H9 (cell line): Measurements from ENCODE around the gene RALGDS. TPM values are rescaled to one million over a fixed set of nuclear protein-coding genes. Genes with fewer than 3 reads are reported as not detected.
A peak's percentile ranks its signal among the peaks of the same experiment; 100 is the strongest.

Experiments
- DNase-seq: peaks from one replicate; pipeline ENCODE4 v3.0.0-alpha.2; 2017
- H2AFZ ChIP-seq: one replicate; pipeline ENCODE4 v1.6.1; 2013; ENCODE audit warnings: mild to moderate bottlenecking, low read length, control low read depth, moderate library complexity
- H2AK5ac ChIP-seq: 2 replicates; pipeline ENCODE4 v1.6.1; 2013; ENCODE audit warnings: low read length, control low read depth, mixed read lengths; ENCODE audit not compliant: insufficient read length
- H2BK120ac ChIP-seq: one replicate; pipeline ENCODE4 v1.6.1; 2013; ENCODE audit warnings: low read depth, mild to moderate bottlenecking, low read length, control low read depth, inconsistent platforms; ENCODE audit not compliant: poor library complexity, severe bottlenecking
- H2BK12ac ChIP-seq: 2 replicates; pipeline ENCODE4 v1.6.1; 2013; ENCODE audit warnings: low read length, control low read depth, mixed read lengths, low read depth; ENCODE audit not compliant: insufficient read length
- H2BK15ac ChIP-seq: 2 replicates; pipeline ENCODE4 v1.6.1; 2013; ENCODE audit warnings: low read depth, low read length, control low read depth
- H2BK20ac ChIP-seq: one replicate; pipeline ENCODE4 v1.6.1; 2013; ENCODE audit warnings: low read depth, mild to moderate bottlenecking, low read length, control low read depth, inconsistent platforms; ENCODE audit not compliant: poor library complexity, severe bottlenecking
- H2BK5ac ChIP-seq: 2 replicates; pipeline ENCODE4 v1.6.1; 2013; ENCODE audit warnings: low read length, control low read depth, mixed read lengths; ENCODE audit not compliant: insufficient read length
- H3K14ac ChIP-seq: 2 replicates; pipeline ENCODE4 v1.6.1; 2013; ENCODE audit warnings: low read length, control low read depth; ENCODE audit not compliant: insufficient read depth
- H3K18ac ChIP-seq: 2 replicates; pipeline ENCODE4 v1.6.1; 2013; ENCODE audit warnings: low read depth, mild to moderate bottlenecking, mixed read lengths, low read length, control low read depth; ENCODE audit not compliant: insufficient read length
- H3K23ac ChIP-seq: 2 replicates; pipeline ENCODE4 v1.6.1; 2013; ENCODE audit warnings: low read length, control low read depth, mixed read lengths, low read depth; ENCODE audit not compliant: insufficient read length
- H3K23me2 ChIP-seq: 2 replicates; pipeline ENCODE4 v1.6.1; 2013; ENCODE audit warnings: low read depth, mild to moderate bottlenecking, mixed read lengths, low read length, control low read depth; ENCODE audit not compliant: insufficient read length, poor library complexity, severe bottlenecking
- H3K27ac ChIP-seq: 2 replicates; pipeline ENCODE4 v1.5.1; 2013; ENCODE audit warnings: low read length, control low read depth, mixed read lengths, low read depth; ENCODE audit not compliant: insufficient read length
- H3K27me3 ChIP-seq: 2 replicates; pipeline ENCODE4 v1.6.1; 2013; ENCODE audit warnings: low read length, control low read depth, inconsistent platforms; ENCODE audit not compliant: insufficient read depth
- H3K4ac ChIP-seq: 2 replicates; pipeline ENCODE4 v1.6.1; 2013; ENCODE audit warnings: low read depth, mild to moderate bottlenecking, control low read depth, inconsistent platforms, low read length, moderate library complexity
- H3K4me1 ChIP-seq: 2 replicates; pipeline ENCODE4 v1.6.1; 2013; ENCODE audit warnings: low read length, control low read depth, inconsistent platforms; ENCODE audit not compliant: insufficient read depth
- H3K4me2 ChIP-seq: 2 replicates; pipeline ENCODE4 v1.6.1; 2013; ENCODE audit warnings: low read length, control low read depth, mixed read lengths; ENCODE audit not compliant: insufficient read length, insufficient read depth
- H3K56ac ChIP-seq: 2 replicates; pipeline ENCODE4 v1.6.1; 2013; ENCODE audit warnings: low read depth, mild to moderate bottlenecking, mixed read lengths, low read length, control low read depth; ENCODE audit not compliant: insufficient read length
- H3K79me1 ChIP-seq: 2 replicates; pipeline ENCODE4 v1.6.1; 2013; ENCODE audit warnings: low read depth, mild to moderate bottlenecking, moderate library complexity, low read length, control low read depth, inconsistent platforms; ENCODE audit not compliant: insufficient read depth, poor library complexity, severe bottlenecking
- H3K79me2 ChIP-seq: 2 replicates; pipeline ENCODE4 v1.6.1; 2013; ENCODE audit warnings: low read length, control low read depth, inconsistent platforms; ENCODE audit not compliant: insufficient read depth
- H3K9ac ChIP-seq: 2 replicates; pipeline ENCODE4 v1.6.1; 2013; ENCODE audit warnings: low read length, control low read depth, mixed read lengths; ENCODE audit not compliant: insufficient read length; ENCODE audit errors: extremely low read depth
- H3K9me3 ChIP-seq: one replicate; pipeline ENCODE4 v1.6.1; 2013; ENCODE audit warnings: low read depth, low read length, inconsistent platforms; ENCODE audit not compliant: control insufficient read depth
- H3T11ph ChIP-seq: one replicate; pipeline ENCODE4 v1.6.1; 2013; ENCODE audit warnings: mild to moderate bottlenecking, low read length, control low read depth, inconsistent platforms
- H4K20me1 ChIP-seq: one replicate; pipeline ENCODE4 v1.6.1; 2013; ENCODE audit not compliant: control insufficient read depth, insufficient read length, insufficient read depth
- H4K5ac ChIP-seq: 2 replicates; pipeline ENCODE4 v1.6.1; 2013; ENCODE audit warnings: low read depth, mild to moderate bottlenecking, mixed read lengths, low read length, control low read depth; ENCODE audit not compliant: insufficient read length
- H4K8ac ChIP-seq: replicated peaks from 2 replicates; pipeline ENCODE4 v1.6.1; 2013; ENCODE audit warnings: low read length, control low read depth, mixed read lengths, low read depth; ENCODE audit not compliant: insufficient read length
- H4K91ac ChIP-seq: 2 replicates; pipeline ENCODE4 v1.6.1; 2013; ENCODE audit warnings: low read depth, mild to moderate bottlenecking, moderate library complexity, mixed read lengths, low read length, control low read depth; ENCODE audit not compliant: insufficient read length
- H3K27ac Mint-ChIP-seq, 3 experiments: 2 replicates in 2 of 3; 3 replicates in 1 of 3; pipeline ENCODE4 v1.8.0; 2020 to 2021; ENCODE audit warnings: mixed read lengths in 3 of 3, mild to moderate bottlenecking in 1 of 3, moderate library complexity in 1 of 3
- H3K27me3 Mint-ChIP-seq: 2 replicates; pipeline ENCODE4 v1.8.0; 2021; ENCODE audit warnings: low read depth, mild to moderate bottlenecking, moderate library complexity, mixed read lengths
- H3K36me3 Mint-ChIP-seq, 3 experiments: 2 replicates in 2 of 3; 3 replicates in 1 of 3; pipeline ENCODE4 v1.8.0; 2020 to 2021; ENCODE audit warnings: low read depth in 3 of 3, mixed read lengths in 3 of 3; ENCODE audit not compliant: insufficient read depth in 1 of 3
- H3K4me1 Mint-ChIP-seq, 2 experiments: 2 replicates each; pipeline ENCODE4 v1.8.0; 2020; ENCODE audit warnings: mixed read lengths in 2 of 2
- H3K4me3 Mint-ChIP-seq, 2 experiments: 2 replicates in 1 of 2; 3 replicates in 1 of 2; pipeline ENCODE4 v1.8.0; 2020 to 2021; ENCODE audit warnings: mild to moderate bottlenecking in 2 of 2, mixed read lengths in 2 of 2, moderate library complexity in 1 of 2
- H3K9me3 Mint-ChIP-seq, 2 experiments: 2 replicates in 1 of 2; 3 replicates in 1 of 2; pipeline ENCODE4 v1.8.0; 2020; ENCODE audit warnings: mild to moderate bottlenecking in 2 of 2, mixed read lengths in 2 of 2, moderate library complexity in 1 of 2
- CTCF ChIP-seq: fragments of 200-600 bp; sonication (generic); conservative IDR thresholded peaks from 3 replicates; pipeline ENCODE4 v1.8.0; 2021; ENCODE audit warnings: antibody characterized with exemption, mild to moderate bottlenecking
- WGBS: extraction: QIAGEN DNeasy Blood & Tissue Kit; methylation state at CpG from one replicate; pipeline ENCODE4 v1.1.7; 2013; ENCODE audit warnings: missing lambda C conversion rate, low lambda C conversion rate, mixed read lengths; ENCODE audit not compliant: insufficient read length; ENCODE audit errors: extremely low coverage; 5-methylcytosine and 5-hydroxymethylcytosine counted together
- total RNA-seq: library from RNA; stranded (reverse); gene quantifications from 2 replicates; pipeline ENCODE4 v1.2.1, GENCODE V29; 2021

Gene RALGDS
- total RNA-seq, 1 experiment from 2014 or later: 21.3 TPM

- no peak overlapping the region; a peak in 1 of 5 replicates for H3K4me3 Mint-ChIP-seq
- no peak overlapping the region for H2BK5ac ChIP-seq
- no peaks in the 10 kb centered on the region for H3K79me1 ChIP-seq
- H3K23ac ChIP-seq: no peak overlapping the region
- H3K27me3 Mint-ChIP-seq: peaks cover 9% of the 10 kb centered on the region
- no peak overlapping the region for H2AK5ac ChIP-seq
- no peak overlapping the region for H3K27ac ChIP-seq
- TF ChIP-seq CTCF: no peak
- no peak overlapping the region for H3K56ac ChIP-seq
- peaks cover under 1% of the 10 kb centered on the region for H4K20me1 ChIP-seq
- H3K14ac ChIP-seq: no peak overlapping the region
- H2AFZ ChIP-seq: no peak overlapping the region
- peaks cover under 1% of the 10 kb centered on the region in 2 experiments for H3K4me1 Mint-ChIP-seq
- peaks cover 0 to 10% (median under 1%) of the 10 kb centered on the region in 3 experiments; a peak in 4 of 7 replicates for H3K36me3 Mint-ChIP-seq
- H3T11ph ChIP-seq: no peak overlapping the region
- no peak overlapping the region for H3K18ac ChIP-seq
- peak; percentile 35 for DNase-seq
- H3K4me1 ChIP-seq: no peaks in the 10 kb centered on the region
- H4K8ac ChIP-seq: no peak overlapping the region
- no peak overlapping the region for H4K91ac ChIP-seq
- H3K9me3 ChIP-seq: no peaks in the 10 kb centered on the region
- no peaks in the 10 kb centered on the region for H3K27me3 ChIP-seq
- peak overlapping the region in 1 of 3 experiments; percentile 52; a peak in 1 of 7 replicates for H3K27ac Mint-ChIP-seq
- H3K9me3 Mint-ChIP-seq: no peaks in the 10 kb centered on the region
- no peaks in the 10 kb centered on the region for H3K79me2 ChIP-seq
- H2BK15ac ChIP-seq: no peak overlapping the region
- no peak overlapping the region for H2BK12ac ChIP-seq
- no CpG with 5 or more reads among the region's 36 CpGs for WGBS
- H3K4me2 ChIP-seq: no peak overlapping the region
- H2BK20ac ChIP-seq: no peak overlapping the region
- no peak overlapping the region for H3K4ac ChIP-seq
- peaks cover 7% of the 10 kb centered on the region for H3K23me2 ChIP-seq
- no peak overlapping the region for H2BK120ac ChIP-seq
- H3K9ac ChIP-seq: no peak overlapping the region
- no peak overlapping the region for H4K5ac ChIP-seq
Observed at GRCh38 chr9:133153227-133154096, 32.4 kb upstream of the RALGDS start.
